Measurements from ENCODE around the gene CD300LG. TPM values are rescaled to one million over a fixed set of nuclear protein-coding genes. Genes with fewer than 3 reads are reported as not detected.

CD300LG gene
- total RNA-seq, 1 experiment from 2014 or later: not detected

DNA sequence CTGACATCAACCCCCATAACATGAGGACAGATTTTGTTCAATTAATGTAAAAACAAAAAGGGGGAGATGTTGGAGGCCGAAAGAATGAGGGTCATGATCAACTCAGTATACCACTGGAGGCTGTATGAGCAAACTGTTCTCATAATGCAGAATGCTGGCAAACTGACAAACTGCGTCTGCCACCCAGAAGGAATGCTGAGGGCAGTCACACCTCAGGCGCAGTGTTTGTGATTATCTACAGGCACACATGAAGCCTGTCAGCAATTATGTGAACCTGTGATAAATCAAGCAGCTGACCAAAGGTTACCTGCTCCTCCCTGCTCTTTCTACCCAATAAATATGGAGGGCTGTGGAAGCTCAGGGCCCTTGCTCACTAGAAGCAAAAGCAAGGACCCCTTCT is 27.3 kb downstream of the CD300LG start:
- Histone ChIP-seq H3K4me3 (no peak overlapping the region), H3K27ac (no peak overlapping the region), H3K79me2 (ENCODE audit: low read depth) (no peaks in the 10 kb centered on the region), H3F3A (ENCODE audit: insufficient read depth, low read depth) (no peaks in the 10 kb centered on the region), H3K9me3 (ENCODE audit: insufficient read depth, low read depth) (no peaks in the 10 kb centered on the region), H3K4me1 (replicated peaks; ENCODE audit: insufficient read depth) (peaks cover 15% of the 10 kb centered on the region), H4K20me1 (ENCODE audit: insufficient read depth) (no peaks in the 10 kb centered on the region), H3K27me3 (ENCODE audit: insufficient read depth, low read depth) (peaks cover 9% of the 10 kb centered on the region), H2AFZ (no peak overlapping the region), H3K36me3 (ENCODE audit: low read depth) (no peaks in the 10 kb centered on the region), H3K4me2 (no peak overlapping the region), H3K9me2 (ENCODE audit: insufficient read depth) (no peaks in the 10 kb centered on the region)
- POLR2A ChIA-PET (ENCODE audit: unreplicated experiment): no interaction called here
- no TSS peak for BruUV-seq (replicated peaks)
- intact Hi-C loops (cut with micrococcal nuclease; ENCODE audit: unreplicated experiment): no loop called here
- TF ChIP-seq, protein P1, sequence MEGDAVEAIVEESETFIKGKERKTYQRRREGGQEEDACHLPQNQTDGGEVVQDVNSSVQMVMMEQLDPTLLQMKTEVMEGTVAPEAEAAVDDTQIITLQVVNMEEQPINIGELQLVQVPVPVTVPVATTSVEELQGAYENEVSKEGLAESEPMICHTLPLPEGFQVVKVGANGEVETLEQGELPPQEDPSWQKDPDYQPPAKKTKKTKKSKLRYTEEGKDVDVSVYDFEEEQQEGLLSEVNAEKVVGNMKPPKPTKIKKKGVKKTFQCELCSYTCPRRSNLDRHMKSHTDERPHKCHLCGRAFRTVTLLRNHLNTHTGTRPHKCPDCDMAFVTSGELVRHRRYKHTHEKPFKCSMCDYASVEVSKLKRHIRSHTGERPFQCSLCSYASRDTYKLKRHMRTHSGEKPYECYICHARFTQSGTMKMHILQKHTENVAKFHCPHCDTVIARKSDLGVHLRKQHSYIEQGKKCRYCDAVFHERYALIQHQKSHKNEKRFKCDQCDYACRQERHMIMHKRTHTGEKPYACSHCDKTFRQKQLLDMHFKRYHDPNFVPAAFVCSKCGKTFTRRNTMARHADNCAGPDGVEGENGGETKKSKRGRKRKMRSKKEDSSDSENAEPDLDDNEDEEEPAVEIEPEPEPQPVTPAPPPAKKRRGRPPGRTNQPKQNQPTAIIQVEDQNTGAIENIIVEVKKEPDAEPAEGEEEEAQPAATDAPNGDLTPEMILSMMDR (conservative IDR thresholded peaks at IDR 0.05): no peak
- no peak for TF ChIP-seq EZH2 (IDR thresholded peaks at IDR 0.05; ENCODE audit: low read depth)
- no peak for DNase-seq
- CTCF ChIA-PET: no interaction called here

DNA sequence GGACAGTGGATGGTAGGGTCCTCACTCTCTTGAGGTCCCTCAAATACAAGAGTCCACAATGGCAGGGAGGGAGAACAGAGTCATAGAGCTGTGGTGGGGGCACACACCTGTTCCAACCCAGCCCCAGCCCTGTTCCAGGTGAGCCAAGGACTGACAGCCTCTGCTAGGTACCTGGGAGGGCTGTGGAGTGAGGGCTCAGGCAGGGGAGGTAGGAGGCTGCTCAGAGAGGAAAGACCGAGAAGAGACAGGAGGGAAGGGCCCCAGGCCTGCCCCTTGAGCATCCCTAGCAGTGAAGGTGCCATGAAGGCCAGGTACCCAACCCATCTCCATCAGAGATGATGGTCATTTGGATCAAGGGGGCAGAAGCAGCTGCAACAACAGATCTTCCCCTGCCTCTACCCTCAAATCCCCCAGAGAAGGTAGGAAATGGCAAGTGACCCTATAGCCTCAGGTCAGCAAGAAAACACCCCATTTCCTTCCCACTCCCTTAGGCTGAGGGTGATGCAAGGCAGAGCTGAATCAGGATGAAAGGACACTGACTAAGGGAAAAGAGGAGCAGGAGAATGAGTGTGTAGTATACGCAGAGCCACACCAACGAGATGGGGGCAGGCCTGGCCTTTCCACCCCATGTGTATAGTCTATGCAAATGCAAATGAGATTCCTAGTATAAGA is 28.6 kb downstream of the CD300LG start:
- H3F3A ChIP-seq (ENCODE audit: insufficient read depth, low read depth): no peaks in the 10 kb centered on the region
- no peaks in the 10 kb centered on the region for H3K79me2 ChIP-seq (ENCODE audit: low read depth)
- TF ChIP-seq, protein P1 (conservative IDR thresholded peaks at IDR 0.05): no peak
- no peak for TF ChIP-seq EZH2 (IDR thresholded peaks at IDR 0.05; ENCODE audit: low read depth)
- no peak overlapping the region for H2AFZ ChIP-seq
- no peaks in the 10 kb centered on the region for H3K9me3 ChIP-seq (ENCODE audit: insufficient read depth, low read depth)
- no peaks in the 10 kb centered on the region for H4K20me1 ChIP-seq (ENCODE audit: insufficient read depth)
- BruUV-seq (replicated peaks): TSS peak; percentile 93
- peaks cover 15% of the 10 kb centered on the region for H3K4me1 ChIP-seq (replicated peaks; ENCODE audit: insufficient read depth)
- peaks cover 1% of the 10 kb centered on the region; the same call in 1 of the 2 replicates for H3K27me3 ChIP-seq (ENCODE audit: insufficient read depth, low read depth)
- intact Hi-C loops (cut with micrococcal nuclease; ENCODE audit: unreplicated experiment): no loop called here
- ChIA-PET POLR2A (ENCODE audit: unreplicated experiment) (no interaction called here), CTCF (no interaction called here)
- DNase-seq: no peak
- no peak overlapping the region for H3K27ac ChIP-seq
- no peaks in the 10 kb centered on the region for H3K36me3 ChIP-seq (ENCODE audit: low read depth)
- H3K9me2 ChIP-seq (ENCODE audit: insufficient read depth): no peaks in the 10 kb centered on the region
- H3K4me3 ChIP-seq: no peak overlapping the region
- no peak overlapping the region for H3K4me2 ChIP-seq

DNA sequence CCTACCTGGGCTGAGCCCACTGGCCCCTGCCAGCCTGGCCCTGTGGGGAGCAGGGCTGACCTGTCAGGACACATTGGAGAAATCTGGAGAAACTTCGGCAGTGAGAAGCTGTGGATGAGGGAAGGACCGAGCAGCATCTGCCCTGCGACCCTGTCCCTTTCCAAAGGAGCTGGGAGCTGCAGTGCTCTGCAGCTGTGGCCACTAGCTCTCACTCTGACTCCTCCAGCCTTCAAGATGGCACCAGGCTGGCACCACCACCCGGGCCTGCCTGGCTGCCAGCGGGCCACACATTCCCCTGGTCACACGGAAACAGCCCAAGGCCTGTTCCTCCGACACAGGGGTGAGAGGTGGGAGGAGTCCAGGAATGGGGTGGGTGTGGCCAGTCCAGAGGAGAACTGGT is 30.1 kb downstream of the CD300LG start:
- POLR2A ChIA-PET (ENCODE audit: unreplicated experiment): no interaction called here
- Histone ChIP-seq H3K4me2 (no peak overlapping the region), H3K9me2 (ENCODE audit: insufficient read depth) (no peaks in the 10 kb centered on the region), H3K4me1 (replicated peaks; ENCODE audit: insufficient read depth) (peaks cover 6% of the 10 kb centered on the region), H2AFZ (no peak overlapping the region), H3K79me2 (ENCODE audit: low read depth) (no peaks in the 10 kb centered on the region), H3K36me3 (ENCODE audit: low read depth) (no peaks in the 10 kb centered on the region), H3K4me3 (no peak overlapping the region), H3K27ac (no peak overlapping the region), H3K27me3 (ENCODE audit: insufficient read depth, low read depth) (no peaks in the 10 kb centered on the region), H4K20me1 (ENCODE audit: insufficient read depth) (no peaks in the 10 kb centered on the region), H3F3A (ENCODE audit: insufficient read depth, low read depth) (no peaks in the 10 kb centered on the region), H3K9me3 (ENCODE audit: insufficient read depth, low read depth) (no peaks in the 10 kb centered on the region)
- no TSS peak for BruUV-seq (replicated peaks)
- TF ChIP-seq, protein P1 (conservative IDR thresholded peaks at IDR 0.05): no peak
- no peak for TF ChIP-seq EZH2 (IDR thresholded peaks at IDR 0.05; ENCODE audit: low read depth)
- intact Hi-C loops (cut with micrococcal nuclease; ENCODE audit: unreplicated experiment): no loop called here
- DNase-seq: no peak
- CTCF ChIA-PET: interaction anchor here (0.6 kb wide), 1 partner anchor 22 kb away, joined by 3 read pairs; no protein-coding TSS in a partner anchor
